ENCODE results near the gene UBE2B. TPM values are rescaled to one million over a fixed set of nuclear protein-coding genes. Genes with fewer than 3 reads are reported as not detected.

Gene UBE2B
- total and polyA plus RNA-seq, 10 of the 15 experiments (the other 5 are each of a cell fraction or from before 2014, with no cell fraction given) = 10.8 to 179 (median 61.3) TPM

- TF ChIP-seq ATF3 (IDR thresholded peaks at IDR 0.05; ENCODE audit: borderline replicate concordance, extremely low read depth, low read depth, low read length) (no peak), PBX3 (IDR thresholded peaks at IDR 0.05; ENCODE audit: insufficient replicate concordance, low read depth, low read length) (no peak), TARDBP (IDR thresholded peaks at IDR 0.05; ENCODE audit: borderline replicate concordance) (no peak)
Observed at GRCh38 chr5:134437847-134438581, 66.6 kb downstream of the UBE2B start (continued).

- ChIA-PET RAD21 (ENCODE audit: unreplicated experiment) (interaction anchor here (1.3 kb wide), 1 partner anchor 28 kb away, joined by 3 read pairs; no protein-coding TSS in a partner anchor), SMC1A (ENCODE audit: uncharacterized antibody, unreplicated experiment) (interaction anchor here (0.6 to 1.9 kb wide), 3 partner anchors 11 to 230 kb away, joined by 3 to 4 read pairs (median 3); no protein-coding TSS in a partner anchor), CTCF (no interaction called here), POLR2A (no interaction called here)
- no peak for DNase-seq (ENCODE audit: low read depth, low spot score)
- TF ChIP-seq BCLAF1 (IDR thresholded peaks at IDR 0.05) (no peak), NR2F1 (conservative IDR thresholded peaks at IDR 0.05) (0 out of 2 replicates have a peak, but pooled peaks have one; percentile 18), POU2F2 (IDR thresholded peaks at IDR 0.05; ENCODE audit: borderline replicate concordance, low read depth, low read length) (no peak), NFYB (IDR thresholded peaks at IDR 0.05; ENCODE audit: insufficient read depth, low read depth, low read length) (no peak)
- WGBS (ENCODE audit: insufficient coverage, insufficient replicate concordance, low lambda C conversion rate, missing lambda C conversion rate) = 91% methylated on average over 7 of the region's 7 CpGs
- intact Hi-C loops (cut with micrococcal nuclease; ENCODE audit: unreplicated experiment) (no loop called here), in situ Hi-C loops (cut with MboI) (no loop called here)
- no peaks in the 10 kb centered on the region for H3K9me3 ChIP-seq (replicated peaks; ENCODE audit: control insufficient read depth, insufficient read depth, low read length)
- no peak for FAIRE-seq
- no peaks in the 10 kb centered on the region for H4K20me1 ChIP-seq (ENCODE audit: control insufficient read depth, insufficient read depth)
- no peaks in the 10 kb centered on the region for H3K79me2 ChIP-seq (ENCODE audit: control insufficient read depth, insufficient read depth, low read length)
- no peak for ATAC-seq
- H3K4me3 ChIP-seq = no peak overlapping the region
- no peak overlapping the region for H3K4me2 ChIP-seq (ENCODE audit: control insufficient read depth, insufficient read depth)
- no peak overlapping the region for H3K27ac ChIP-seq (ENCODE audit: control insufficient read depth, insufficient read depth)
- peaks cover 14% of the 10 kb centered on the region for H3K4me1 ChIP-seq (ENCODE audit: control insufficient read depth, insufficient read depth, low read length)
- H3K27me3 ChIP-seq (replicated peaks in 1 of 2; ENCODE audit: control insufficient read depth in 2 of 2, insufficient read depth in 2 of 2, low read length in 1 of 2) = no peaks in the 10 kb centered on the region
- no peak overlapping the region for H3K9ac ChIP-seq (ENCODE audit: control insufficient read depth, insufficient read depth, low read length)
- no TSS peak for BruUV-seq (replicated peaks)
- no peak overlapping the region for H2AFZ ChIP-seq (ENCODE audit: control insufficient read depth, low read depth, low read length)
- H3K36me3 ChIP-seq (ENCODE audit: control insufficient read depth in 2 of 2, insufficient read depth in 2 of 2, low read length in 1 of 2) = no peaks in the 10 kb centered on the region
Observed at GRCh38 chr5:134438721-134439123, 67.4 kb downstream of the UBE2B start.

All from GM12878 (cell line).